IMR-90 (cell line): ENCODE data around the gene EIF6. TPM values are rescaled to one million over a fixed set of nuclear protein-coding genes. Genes with fewer than 3 reads are reported as not detected.

Experiments
- ATAC-seq: fragments of 200-7000 bp; cut with Tn5 transposase; 2 replicates; pipeline ENCODE4 v1.9.1; 2020; ENCODE audit warnings: low read depth, mild to moderate bottlenecking, moderate library complexity
- BruUV-seq: library from RNA; stranded (reverse); fragments of 400-500 nt; replicated peaks from 2 replicates; lab custom pipeline; 2021; lab: Mats Ljungman, UMichigan
- CTCF ChIA-PET: fragments of 300-600 bp; formaldehyde crosslinking; extraction: SDS; loops from one replicate; lab custom pipeline; 2021; ENCODE audit warnings: antibody characterized with exemption; lab: Yijun Ruan, JAX
- POLR2A ChIA-PET: fragments of 300-600 bp; sonication (Branson Sonifier 250); formaldehyde crosslinking; loops from one replicate; lab custom pipeline; 2022; ENCODE audit warnings: antibody characterized with exemption; ENCODE audit not compliant: unreplicated experiment; lab: Charles Lee
- DNase-seq: peaks from one replicate; pipeline ENCODE4 v3.0.0; 2013
- H2AFZ ChIP-seq: replicated peaks from 2 replicates; pipeline ENCODE3; 2013; ENCODE audit warnings: low read length, mild to moderate bottlenecking; ENCODE audit not compliant: poor library complexity
- H2AK5ac ChIP-seq: 2 replicates; pipeline ENCODE4 v1.6.1; 2013; ENCODE audit warnings: low read depth, low read length, inconsistent platforms
- H2AK9ac ChIP-seq: replicated peaks from 2 replicates; pipeline ENCODE3; 2013; ENCODE audit warnings: mild to moderate bottlenecking, low read depth, low read length, moderate library complexity; ENCODE audit not compliant: poor library complexity
- H2BK120ac ChIP-seq: 2 replicates; pipeline ENCODE4 v1.6.1; 2013; ENCODE audit warnings: low read depth, low read length, inconsistent platforms
- H2BK15ac ChIP-seq: 3 replicates; pipeline ENCODE4 v1.6.1; 2013; ENCODE audit warnings: low read depth, low read length, inconsistent platforms
- H2BK20ac ChIP-seq: 2 replicates; pipeline ENCODE4 v1.6.1; 2013; ENCODE audit warnings: low read depth, mild to moderate bottlenecking, inconsistent platforms, low read length, moderate library complexity
- H2BK5ac ChIP-seq: 2 replicates; pipeline ENCODE4 v1.6.1; 2013; ENCODE audit warnings: mild to moderate bottlenecking, low read depth, low read length, inconsistent platforms; ENCODE audit not compliant: poor library complexity, severe bottlenecking
- H3K14ac ChIP-seq: replicated peaks from 2 replicates; pipeline ENCODE4 v1.6.1; 2013; ENCODE audit warnings: low read depth, low read length, inconsistent platforms
- H3K18ac ChIP-seq: 2 replicates; pipeline ENCODE4 v1.6.1; 2013; ENCODE audit warnings: low read depth, low read length, control low read depth
- H3K23ac ChIP-seq: 2 replicates; pipeline ENCODE4 v1.6.1; 2013; ENCODE audit warnings: low read depth, low read length, inconsistent platforms
- H3K27ac ChIP-seq: 2 replicates; pipeline ENCODE4 v1.5.1; 2013; ENCODE audit warnings: mild to moderate bottlenecking, control low read depth, low read length; ENCODE audit not compliant: insufficient read depth
- H3K27me3 ChIP-seq: 2 replicates; pipeline ENCODE4 v1.6.1; 2013; ENCODE audit warnings: low read length; ENCODE audit not compliant: control insufficient read depth, insufficient read depth
- H3K36me3 ChIP-seq: 2 replicates; pipeline ENCODE4 v1.6.1; 2013; ENCODE audit warnings: low read length, mixed read lengths; ENCODE audit not compliant: control insufficient read depth, insufficient read depth
- H3K4ac ChIP-seq: 2 replicates; pipeline ENCODE4 v1.6.1; 2013; ENCODE audit warnings: low read depth, low read length, inconsistent platforms
- H3K4me1 ChIP-seq: 2 replicates; pipeline ENCODE4 v1.6.1; 2013; ENCODE audit warnings: low read length, mixed read lengths; ENCODE audit not compliant: control insufficient read depth, insufficient read depth
- H3K4me2 ChIP-seq: 2 replicates; pipeline ENCODE4 v1.6.1; 2013; ENCODE audit warnings: low read depth, mild to moderate bottlenecking, control low read depth, low read length, moderate library complexity
- H3K4me3 ChIP-seq: 2 replicates; pipeline ENCODE4 v1.5.1; 2013; ENCODE audit warnings: low read depth, mild to moderate bottlenecking, control low read depth, low read length, moderate library complexity; ENCODE audit not compliant: insufficient read depth
- H3K56ac ChIP-seq: 2 replicates; pipeline ENCODE4 v1.6.1; 2013; ENCODE audit warnings: low read length, inconsistent platforms; ENCODE audit not compliant: insufficient read depth; ENCODE audit errors: extremely low read depth
- H3K79me1 ChIP-seq, 2 experiments: 2 replicates each; pipeline ENCODE4 v1.6.1; 2013; ENCODE audit warnings: low read length in 2 of 2, inconsistent platforms in 1 of 2, low read depth in 1 of 2
- H3K9ac ChIP-seq: 2 replicates; pipeline ENCODE4 v1.6.1; 2013; ENCODE audit warnings: low read depth, low read length, control low read depth
- H3K9me1 ChIP-seq: 2 replicates; pipeline ENCODE4 v1.6.1; 2013; ENCODE audit warnings: low read length, inconsistent platforms; ENCODE audit not compliant: insufficient read depth
- H3K9me3 ChIP-seq: 2 replicates; pipeline ENCODE4 v1.6.1; 2013; ENCODE audit warnings: low read length; ENCODE audit not compliant: control insufficient read depth, insufficient read depth
- H4K20me1 ChIP-seq: 2 replicates; pipeline ENCODE4 v1.6.1; 2013; ENCODE audit warnings: low read length, inconsistent platforms; ENCODE audit not compliant: insufficient read depth
- H4K5ac ChIP-seq: 2 replicates; pipeline ENCODE4 v1.6.1; 2013; ENCODE audit warnings: mild to moderate bottlenecking, low read depth, low read length, control low read depth
- H4K8ac ChIP-seq, 2 experiments: 2 replicates each; pipeline ENCODE4 v1.6.1; 2013; ENCODE audit warnings: low read depth in 2 of 2, low read length in 2 of 2, control low read depth in 1 of 2, inconsistent platforms in 1 of 2
- H4K91ac ChIP-seq: 2 replicates; pipeline ENCODE4 v1.6.1; 2013; ENCODE audit warnings: low read depth, low read length, inconsistent platforms; ENCODE audit not compliant: insufficient read depth
- BHLHE40 ChIP-seq: fragments of 150-350 bp; IDR thresholded peaks from 2 replicates; pipeline ENCODE4 v1.6.1; 2016; ENCODE audit warnings: mild to moderate bottlenecking, low read depth, low read length
- CEBPB ChIP-seq: IDR thresholded peaks from 2 replicates; pipeline ENCODE4 v1.6.1; 2012; ENCODE audit warnings: low read depth, low read length, improper control_type of control experiment
- CHD1 ChIP-seq: IDR thresholded peaks from 2 replicates; pipeline ENCODE4 v1.6.1; 2012; ENCODE audit warnings: low read depth, low read length, improper control_type of control experiment
- CTCF ChIP-seq: conservative IDR thresholded peaks from 2 replicates; pipeline ENCODE4 v1.5.1; 2012; ENCODE audit warnings: mild to moderate bottlenecking, low read depth, low read length, improper control_type of control experiment
- FOS ChIP-seq: fragments of 150-350 bp; IDR thresholded peaks from 2 replicates; pipeline ENCODE4 v1.6.1; 2016; ENCODE audit warnings: low read depth, low read length
- MAFK ChIP-seq: IDR thresholded peaks from 2 replicates; pipeline ENCODE4 v1.6.1; 2012; ENCODE audit warnings: low read depth, low read length, improper control_type of control experiment
- MAZ ChIP-seq: IDR thresholded peaks from 2 replicates; pipeline ENCODE4 v1.6.1; 2012; ENCODE audit warnings: low read depth, mild to moderate bottlenecking, low read length, improper control_type of control experiment, moderate library complexity, borderline replicate concordance
- MXI1 ChIP-seq: IDR thresholded peaks from 2 replicates; pipeline ENCODE4 v1.6.1; 2012; ENCODE audit warnings: low read depth, mild to moderate bottlenecking, low read length, moderate library complexity, borderline replicate concordance
- NFE2L2 ChIP-seq: fragments of 150-350 bp; IDR thresholded peaks from 2 replicates; pipeline ENCODE4 v1.6.1; 2016; ENCODE audit warnings: low read depth, mild to moderate bottlenecking, low read length
- POLR2A ChIP-seq: IDR thresholded peaks from 2 replicates; pipeline ENCODE4 v1.6.1; 2012; ENCODE audit warnings: mild to moderate bottlenecking, low read depth, low read length
- RAD21 ChIP-seq: IDR thresholded peaks from 2 replicates; pipeline ENCODE4 v1.6.1; 2012; ENCODE audit warnings: low read length, improper control_type of control experiment
- RCOR1 ChIP-seq: IDR thresholded peaks from 2 replicates; pipeline ENCODE4 v1.6.1; 2012; ENCODE audit warnings: mild to moderate bottlenecking, low read length, improper control_type of control experiment; ENCODE audit not compliant: insufficient replicate concordance
- RFX5 ChIP-seq: IDR thresholded peaks from 2 replicates; pipeline ENCODE4 v1.8.0; 2012; ENCODE audit warnings: low read depth, mild to moderate bottlenecking, low read length, moderate library complexity
- SMC3 ChIP-seq: fragments of 150-350 bp; IDR thresholded peaks from 2 replicates; pipeline ENCODE4 v1.6.1; 2016; ENCODE audit warnings: low read depth, mild to moderate bottlenecking, antibody characterized with exemption, low read length, moderate library complexity
- USF2 ChIP-seq: fragments of 150-350 bp; IDR thresholded peaks from 2 replicates; pipeline ENCODE4 v1.6.1; 2017; ENCODE audit warnings: mild to moderate bottlenecking, antibody characterized with exemption, low read length, low read depth
- WGBS, 2 experiments: methylation state at CpG; one replicate each; pipeline versions ENCODE4 v1.1.5 to v1.1.7; 2013; ENCODE audit warnings: missing lambda C conversion rate in 2 of 2; ENCODE audit not compliant: insufficient read length in 1 of 2; ENCODE audit errors: extremely low coverage in 2 of 2; 5-methylcytosine and 5-hydroxymethylcytosine counted together
- dilution Hi-C: fragments of 300-500 bp; cut with HindIII; formaldehyde crosslinking; loops from one replicate; pipeline ENCODE4 v1.14.3; 2018; ENCODE audit warnings: low sequenced_read_pairs; ENCODE audit not compliant: unreplicated experiment
- in situ Hi-C: fragments of 300-500 bp; cut with MboI; formaldehyde crosslinking; loops from 3 replicates; pipeline ENCODE4 v1.14.3; 2019; ENCODE audit warnings: low sequenced_read_pairs, inconsistent platforms, mixed read lengths
- intact Hi-C: fragments of 100-400 bp; cut with micrococcal nuclease; formaldehyde crosslinking; loops from 2 replicates; pipeline ENCODE4 v1.10.0; 2022
- polyA plus RNA-seq, 3 experiments: library from polyadenylated mRNA; depleted of rRNA; stranded (reverse); fragments of >200 nt; gene quantifications; 2 replicates each; pipeline ENCODE4 v1.2.3, GENCODE V29; 2012; ENCODE audit warnings: low replicate concordance in 1 of 3
- total RNA-seq: library from RNA; depleted of rRNA; stranded (reverse); fragments of >200 nt; gene quantifications from 2 replicates; pipeline ENCODE4 v1.2.3, GENCODE V29; 2012
- TF ChIP-seq, protein P1 (sequence below): fragments of 150-350 bp; IDR thresholded peaks from 2 replicates; pipeline ENCODE4 v1.6.1; 2016; ENCODE audit warnings: low read depth, mild to moderate bottlenecking, low read length, moderate library complexity, borderline replicate concordance

EIF6 gene
- total and polyA plus RNA-seq, 2 of the 4 experiments (the other 2 are of a cell fraction) = 215 to 227 TPM

GRCh38 chr20:35333606-35334005 lies 49.0 kb upstream of the EIF6 start:
- Histone ChIP-seq H3K27ac (peak overlapping the region; percentile 32; the same call in 1 of the 2 replicates), H3K36me3 (0 out of 2 replicates have a peak, but pooled peaks cover 2% of the 10 kb centered on the region), H2BK5ac (no peak overlapping the region), H3K27me3 (no peaks in the 10 kb centered on the region), H3K9me1 (peaks cover 6% of the 10 kb centered on the region; the same call in 1 of the 2 replicates), H3K4me1 (peaks cover 22% of the 10 kb centered on the region), H3K14ac (peak overlapping the region; percentile 62), H4K5ac (peak overlapping the region; percentile 30; the same call in 1 of the 2 replicates), H3K4ac (peak overlapping the region; percentile 22), H4K8ac (peak overlapping the region; percentile 30 to 63; a peak in 2 of 4 replicates), H3K9me3 (no peaks in the 10 kb centered on the region), H3K23ac (peak overlapping the region; percentile 50; the same call in 1 of the 2 replicates), H2AK5ac (peak overlapping the region; percentile 45; the same call in 1 of the 2 replicates), H2BK20ac (peak overlapping the region; percentile 64; the same call in 1 of the 2 replicates), H2AFZ (no peak overlapping the region), H3K4me2 (peak overlapping the region; percentile 32; the same call in 1 of the 2 replicates), H3K4me3 (no peak overlapping the region), H3K18ac (0 out of 2 replicates have a peak overlapping the region, but pooled peaks have one; percentile 24), H2BK120ac (peak overlapping the region; percentile 55), H3K9ac (no peak overlapping the region), H3K56ac (no peak overlapping the region), H2BK15ac (peak overlapping the region; percentile 52; the same call in 2 of the 3 replicates), H2AK9ac (peak overlapping the region; percentile 47), H4K20me1 (no peaks in the 10 kb centered on the region), H3K79me1 (peaks cover 2 to 14% of the 10 kb centered on the region in 2 experiments; a peak in 3 of 4 replicates), H4K91ac (peak overlapping the region; percentile 45)
- in situ Hi-C loops = no loop called here
- intact Hi-C loops = no loop called here
- WGBS, 2 experiments = no CpG with 5 or more reads among the region's 4 CpGs
- CTCF ChIA-PET = no interaction called here
- peak; percentile 40 for ATAC-seq
- DNase-seq = no peak
- POLR2A ChIA-PET = no interaction called here
- TF ChIP-seq RAD21 (no peak), NFE2L2 (no peak), RFX5 (no peak), RCOR1 (no peak), SMC3 (no peak), POLR2A (no peak), BHLHE40 (no peak), USF2 (no peak), MXI1 (no peak), CTCF (no peak), MAZ (no peak), MAFK (no peak), CEBPB (no peak), CHD1 (no peak), FOS (no peak)
- TF ChIP-seq, protein P1, sequence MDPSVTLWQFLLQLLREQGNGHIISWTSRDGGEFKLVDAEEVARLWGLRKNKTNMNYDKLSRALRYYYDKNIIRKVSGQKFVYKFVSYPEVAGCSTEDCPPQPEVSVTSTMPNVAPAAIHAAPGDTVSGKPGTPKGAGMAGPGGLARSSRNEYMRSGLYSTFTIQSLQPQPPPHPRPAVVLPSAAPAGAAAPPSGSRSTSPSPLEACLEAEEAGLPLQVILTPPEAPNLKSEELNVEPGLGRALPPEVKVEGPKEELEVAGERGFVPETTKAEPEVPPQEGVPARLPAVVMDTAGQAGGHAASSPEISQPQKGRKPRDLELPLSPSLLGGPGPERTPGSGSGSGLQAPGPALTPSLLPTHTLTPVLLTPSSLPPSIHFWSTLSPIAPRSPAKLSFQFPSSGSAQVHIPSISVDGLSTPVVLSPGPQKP = no peak
- dilution Hi-C loops = no loop called here
- no TSS peak for BruUV-seq
